HG03108 (cell line): ENCODE measurements around the gene GJB5.

ENCODE experiments used
- ATAC-seq: cut with Tn5 transposase; IDR thresholded peaks from one replicate; pipeline ENCODE4 v1.9.1; 2021; ENCODE audit warnings: moderate library complexity; ENCODE audit not compliant: unreplicated experiment

Gene GJB5

GRCh38 chr1:34744851-34745250 lies 10.0 kb upstream of the GJB5 start:
- ATAC-seq = no peak

- ATAC-seq = no peak
Measured at GRCh38 chr1:34745666-34746065, 9.2 kb upstream of the GJB5 start.

- no peak for ATAC-seq
Measured at GRCh38 chr1:34746101-34746500, 8.7 kb upstream of the GJB5 start.

GRCh38 chr1:34746785-34747637 lies 7.8 kb upstream of the GJB5 start:
- ATAC-seq = no peak

- no peak for ATAC-seq
Measured at GRCh38 chr1:34747638-34747941, 7.3 kb upstream of the GJB5 start.

GRCh38 chr1:34749992-34750391 lies 4.9 kb upstream of the GJB5 start:
- no peak for ATAC-seq

- no peak for ATAC-seq
Measured at GRCh38 chr1:34750610-34751009, 4.2 kb upstream of the GJB5 start.

GRCh38 chr1:34753163-34753562 lies 1.7 kb upstream of the GJB5 start:
- ATAC-seq = no peak

- ATAC-seq = no peak
Measured at GRCh38 chr1:34755961-34756360, 1.1 kb downstream of the GJB5 start.

- no peak for ATAC-seq
Measured at GRCh38 chr1:34757386-34757785, 2.5 kb downstream of the GJB5 start.

GRCh38 chr1:34758751-34759150 lies 3.9 kb downstream of the GJB5 start:
- no peak for ATAC-seq

- ATAC-seq = no peak
Measured at GRCh38 chr1:34759503-34760357, 4.9 kb downstream of the GJB5 start, which contains the start of gene GJB4. TSS of gene GJB4 (plus strand) at chr1:34759740. CDS start at chr1:34761255, 1,515 bp downstream.

GRCh38 chr1:34761176-34761761 lies 6.4 kb downstream of the GJB5 start:
- no peak for ATAC-seq

GRCh38 chr1:34761776-34762307 lies 7.0 kb downstream of the GJB5 start:
- ATAC-seq = no peak

- no peak for ATAC-seq
Measured at GRCh38 chr1:34762474-34763141, 7.8 kb downstream of the GJB5 start.

- no peak for ATAC-seq
Measured at GRCh38 chr1:34763142-34763781, 8.4 kb downstream of the GJB5 start.

- ATAC-seq = no peak
Measured at GRCh38 chr1:34768856-34769255, 14.0 kb downstream of the GJB5 start.

- ATAC-seq = no peak
Measured at GRCh38 chr1:34770891-34771504, 16.2 kb downstream of the GJB5 start.

GRCh38 chr1:34771573-34772371 lies 16.9 kb downstream of the GJB5 start:
- ATAC-seq = no peak
